GM13976 (cell line): ENCODE data around the gene ANKRD16.
A peak's percentile ranks its signal among the peaks of the same experiment; 100 is the strongest.

Experiments
- DNase-seq: peaks from one replicate; pipeline ENCODE4 v3.0.0; 2012; ENCODE audit warnings: low spot score
- in situ Hi-C: fragments of 300-500 bp; cut with MboI; formaldehyde crosslinking; loops from one replicate; pipeline ENCODE4 v1.12.0; 2022; ENCODE audit warnings: low sequenced_read_pairs, mixed read lengths, inconsistent platforms; ENCODE audit not compliant: unreplicated experiment
- TF ChIP-seq, protein P1 (sequence below): IDR thresholded peaks from 2 replicates; pipeline ENCODE4 v1.5.1; 2012; ENCODE audit warnings: borderline replicate concordance, mild to moderate bottlenecking; ENCODE audit not compliant: insufficient read depth; ENCODE audit errors: extremely low read depth, missing control alignments, control extremely low read depth

Gene ANKRD16

DNA sequence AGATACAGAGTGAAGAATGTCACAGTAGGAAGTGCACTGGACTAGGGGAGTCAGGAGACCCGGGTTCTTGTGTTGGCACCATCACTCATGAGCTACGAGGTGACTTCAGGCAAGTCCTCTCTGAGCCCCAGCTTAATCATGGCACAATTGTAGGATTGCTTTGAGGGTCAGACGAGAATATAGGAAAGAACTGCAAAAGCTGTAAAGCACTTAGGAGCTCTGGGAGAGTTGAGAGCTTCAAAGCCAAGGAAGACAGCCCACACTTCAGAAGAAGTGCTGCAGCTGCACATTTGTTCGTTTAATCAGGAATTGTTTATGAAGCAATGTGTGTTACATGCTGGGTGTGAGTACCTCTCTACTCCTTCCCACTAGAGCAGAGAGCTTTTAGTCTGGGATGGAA lies 4.7 kb upstream of the ANKRD16 start:
- DNase-seq = no peak
- TF ChIP-seq, protein P1, sequence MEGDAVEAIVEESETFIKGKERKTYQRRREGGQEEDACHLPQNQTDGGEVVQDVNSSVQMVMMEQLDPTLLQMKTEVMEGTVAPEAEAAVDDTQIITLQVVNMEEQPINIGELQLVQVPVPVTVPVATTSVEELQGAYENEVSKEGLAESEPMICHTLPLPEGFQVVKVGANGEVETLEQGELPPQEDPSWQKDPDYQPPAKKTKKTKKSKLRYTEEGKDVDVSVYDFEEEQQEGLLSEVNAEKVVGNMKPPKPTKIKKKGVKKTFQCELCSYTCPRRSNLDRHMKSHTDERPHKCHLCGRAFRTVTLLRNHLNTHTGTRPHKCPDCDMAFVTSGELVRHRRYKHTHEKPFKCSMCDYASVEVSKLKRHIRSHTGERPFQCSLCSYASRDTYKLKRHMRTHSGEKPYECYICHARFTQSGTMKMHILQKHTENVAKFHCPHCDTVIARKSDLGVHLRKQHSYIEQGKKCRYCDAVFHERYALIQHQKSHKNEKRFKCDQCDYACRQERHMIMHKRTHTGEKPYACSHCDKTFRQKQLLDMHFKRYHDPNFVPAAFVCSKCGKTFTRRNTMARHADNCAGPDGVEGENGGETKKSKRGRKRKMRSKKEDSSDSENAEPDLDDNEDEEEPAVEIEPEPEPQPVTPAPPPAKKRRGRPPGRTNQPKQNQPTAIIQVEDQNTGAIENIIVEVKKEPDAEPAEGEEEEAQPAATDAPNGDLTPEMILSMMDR = no peak
- in situ Hi-C loops = no loop called here

DNA sequence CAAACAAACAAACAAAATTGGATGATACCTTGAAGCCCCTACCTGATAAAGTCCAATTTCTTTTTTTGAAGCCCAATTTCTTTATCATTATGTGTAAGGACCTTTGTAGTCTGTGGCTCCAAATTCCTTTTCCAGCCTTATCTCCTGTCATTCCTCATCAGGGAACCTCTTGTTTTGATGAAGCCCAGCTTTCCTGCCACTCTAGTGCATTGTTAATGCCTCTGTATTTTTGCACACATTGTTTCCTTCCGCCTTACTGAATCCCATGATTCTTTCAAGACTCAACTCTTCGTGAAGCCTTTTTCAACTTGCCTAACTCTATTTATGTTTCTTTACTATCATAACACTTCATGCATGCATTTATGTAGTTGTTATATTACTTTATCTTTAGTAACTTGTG lies 3.6 kb upstream of the ANKRD16 start:
- in situ Hi-C loops = no loop called here
- no peak for DNase-seq
- TF ChIP-seq, protein P1 = no peak

DNA sequence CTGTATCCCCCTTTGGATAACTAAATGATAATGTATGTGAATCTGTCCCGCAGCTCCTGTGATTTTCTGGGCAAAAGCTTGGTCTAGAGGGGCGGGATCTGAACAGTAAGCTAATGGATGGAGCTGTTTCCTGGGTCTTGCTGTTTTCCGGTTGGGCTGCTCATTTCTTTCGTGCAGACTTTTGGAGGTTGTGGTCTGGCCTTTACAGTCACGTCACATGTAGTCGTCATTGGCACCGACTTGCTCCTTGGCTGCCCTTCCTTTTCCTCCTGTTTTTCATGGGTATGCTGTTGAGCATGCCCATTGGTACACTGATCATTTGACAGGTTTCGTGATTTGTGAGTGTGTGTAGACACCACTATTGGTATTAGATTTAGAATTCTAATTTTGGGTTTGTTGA lies 2.3 kb upstream of the ANKRD16 start:
- in situ Hi-C loops = no loop called here
- no peak for DNase-seq

GRCh38 chr10:5891009-5891408 lies 1.3 kb upstream of the ANKRD16 start:
- TF ChIP-seq, protein P1 = no peak
- in situ Hi-C loops = no loop called here
- no peak for DNase-seq

More for the DNA sequence above, 2.3 kb upstream of the ANKRD16 start:
- TF ChIP-seq, protein P1 = no peak

GRCh38 chr10:5890452-5890915 lies 791 bp upstream of the ANKRD16 start:
- in situ Hi-C loops = no loop called here
- DNase-seq = no peak
- TF ChIP-seq, protein P1 = no peak

- DNase-seq = peak; percentile 65
- in situ Hi-C loops = no loop called here
- TF ChIP-seq, protein P1 = no peak
Measured at GRCh38 chr10:5888843-5889623, 660 bp downstream of the ANKRD16 start.
